ENCODE results near the gene PSMD11.

PSMD11 gene

GRCh38 chr17:32490101-32490482 is 45.8 kb downstream of the PSMD11 start:
- no peak for DNase-seq (ENCODE audit: low read depth in 2 of 2)

DNA sequence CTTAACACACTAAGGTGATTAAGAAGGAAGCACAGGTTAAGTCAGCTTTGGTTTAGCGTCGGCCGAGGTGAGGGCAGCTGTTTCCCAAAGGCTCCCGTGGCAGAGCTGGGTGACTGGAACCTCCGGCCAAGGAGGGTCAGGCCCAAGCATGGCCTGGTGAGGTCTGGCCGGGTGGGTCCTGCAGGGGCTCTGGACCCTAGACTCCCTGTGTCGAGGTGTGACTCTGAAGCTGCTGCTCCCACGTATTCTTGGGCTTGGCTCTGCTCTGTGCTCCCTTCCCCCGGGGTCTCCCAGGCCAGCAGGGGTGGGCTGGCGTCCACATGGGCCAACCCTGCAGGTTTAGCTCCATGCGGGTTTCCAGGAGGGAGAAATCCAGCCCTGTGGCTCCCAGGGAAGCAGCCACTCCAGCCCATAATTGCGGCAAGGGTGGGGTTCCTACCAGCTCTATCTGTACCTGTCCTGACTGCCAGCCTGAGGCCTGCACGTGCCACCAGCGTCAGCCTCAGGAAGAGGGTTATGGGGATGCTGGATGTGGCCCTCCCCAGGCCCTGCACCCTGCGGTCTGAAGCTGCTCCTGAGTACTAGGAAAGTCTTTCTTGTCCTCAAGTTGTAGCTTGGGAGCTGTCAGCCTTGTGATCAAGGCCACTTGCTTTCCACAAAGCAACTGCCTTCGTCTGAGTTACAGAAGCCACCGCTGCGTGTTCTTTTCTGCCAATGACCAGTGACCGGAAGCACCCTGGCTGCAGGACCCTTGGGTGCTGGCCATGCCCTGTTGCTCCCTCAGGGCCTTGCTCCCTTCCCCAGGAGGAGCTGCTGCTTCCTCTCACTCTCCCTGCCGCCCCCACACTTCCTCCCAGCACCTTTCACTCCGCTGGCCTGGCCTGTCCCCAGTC is 47.3 kb downstream of the PSMD11 start:
- DNase-seq (ENCODE audit: low read depth in 2 of 2) = no peak

DNA sequence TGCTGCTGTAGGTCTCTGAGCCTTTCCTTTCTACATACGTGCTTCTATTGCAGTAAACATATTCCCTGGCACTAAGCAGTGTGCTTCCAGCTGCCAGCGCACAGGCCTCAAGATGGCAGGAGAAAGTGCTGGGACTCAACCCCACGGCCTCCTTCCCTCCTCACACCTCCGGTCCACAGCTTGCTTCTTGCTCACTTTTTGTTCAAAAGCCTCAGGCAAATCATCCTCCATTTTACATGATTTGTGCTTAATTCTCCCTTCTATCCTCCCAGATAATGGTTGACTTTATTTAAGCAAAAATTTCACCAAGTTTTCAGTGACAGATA is 47.9 kb downstream of the PSMD11 start:
- no peak for DNase-seq (ENCODE audit: low read depth in 2 of 2)

DNA sequence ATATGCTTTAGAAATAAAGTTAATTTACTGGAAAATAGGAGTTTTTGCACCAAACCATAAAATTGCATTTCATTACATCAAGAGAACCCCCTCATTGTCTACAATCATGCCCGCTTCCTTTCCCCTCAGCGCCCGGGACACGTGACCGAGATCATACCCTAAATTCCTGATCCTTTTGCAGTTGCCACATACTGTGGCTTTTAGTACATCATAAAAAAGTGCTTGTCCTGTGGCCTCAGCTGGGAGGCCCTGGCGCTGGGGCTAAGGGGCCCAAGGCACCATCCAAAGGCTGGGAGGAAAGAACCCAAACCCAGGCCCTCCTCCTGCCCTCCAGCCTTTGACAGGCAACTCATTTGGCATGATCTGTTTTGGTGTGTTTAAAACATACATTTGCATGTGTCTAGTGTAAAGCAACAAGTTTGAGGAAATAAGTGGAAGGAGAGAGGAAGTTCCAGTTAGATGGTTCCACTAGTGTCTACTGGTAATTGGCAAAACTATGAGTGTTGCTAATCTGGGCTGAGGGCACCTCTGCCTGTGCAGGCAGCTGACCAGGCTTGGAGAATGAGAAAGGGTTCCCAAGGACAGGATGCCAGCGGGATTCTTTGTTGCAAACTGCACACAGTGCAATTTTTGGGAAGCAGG is 48.5 kb downstream of the PSMD11 start:
- DNase-seq (ENCODE audit: low read depth in 2 of 2) = no peak

DNA sequence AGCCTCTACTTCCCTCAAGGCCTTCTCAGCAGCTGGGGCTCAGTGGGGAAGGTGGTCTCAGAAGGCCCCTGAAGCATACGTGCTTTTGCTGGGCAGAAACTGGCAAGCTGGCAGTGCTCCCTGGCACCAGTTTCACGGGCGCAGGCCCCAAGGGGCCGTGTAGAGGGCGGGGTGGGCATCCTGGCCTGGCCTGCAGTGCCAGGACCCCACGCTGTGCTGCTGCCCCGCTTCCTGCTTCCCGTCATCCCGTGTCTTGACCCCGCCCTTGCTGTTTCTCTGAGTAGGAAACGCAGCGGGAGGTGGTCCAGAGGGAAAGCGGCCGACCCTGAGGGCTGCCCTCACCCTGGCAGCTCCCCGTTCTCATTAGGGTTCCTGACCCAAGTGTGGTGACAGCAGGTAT is 49.3 kb downstream of the PSMD11 start:
- DNase-seq (ENCODE audit: low read depth in 2 of 2) = no peak

GRCh38 chr17:32493976-32494513 is 49.7 kb downstream of the PSMD11 start:
- no peak for DNase-seq (ENCODE audit: low read depth in 2 of 2)

DNA sequence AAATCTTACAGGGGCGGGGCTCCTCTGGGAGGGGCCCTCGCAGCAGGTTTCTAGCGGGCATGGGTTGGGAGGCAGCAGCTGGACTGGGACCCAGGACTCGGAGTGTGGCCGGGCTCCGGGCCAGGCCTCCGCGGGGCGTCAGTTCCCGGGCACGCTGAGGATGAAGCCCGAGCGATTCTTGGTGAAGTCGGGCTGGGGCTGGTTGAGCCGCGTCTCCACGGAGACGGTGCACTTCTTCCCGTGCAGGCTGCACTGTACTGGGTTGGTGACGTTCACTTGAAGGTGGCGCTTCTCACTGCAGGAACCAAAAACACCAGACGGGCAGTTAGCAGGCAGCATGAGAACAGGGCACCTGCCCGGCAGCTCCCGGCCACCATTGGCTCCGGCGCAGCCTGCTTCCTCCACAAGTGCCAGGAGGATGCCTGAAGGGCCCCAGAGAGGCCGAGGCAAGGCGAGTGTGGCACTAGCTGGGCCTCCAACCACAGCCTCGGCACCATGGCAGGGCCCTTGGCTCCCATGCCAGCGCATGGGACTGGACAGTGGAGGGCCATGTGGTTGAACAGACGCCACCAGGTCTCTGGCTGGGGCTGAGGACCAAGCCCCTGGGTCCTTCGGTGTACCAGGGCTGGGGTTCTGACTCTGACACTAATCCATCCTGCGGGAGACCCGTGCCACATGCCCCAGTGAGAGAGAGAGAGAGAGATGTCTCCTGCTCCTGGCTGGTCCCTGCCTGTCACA is 50.5 kb downstream of the PSMD11 start:
- no peak for DNase-seq (ENCODE audit: low read depth in 2 of 2)

- no peak for DNase-seq (ENCODE audit: low read depth in 2 of 2)
These were observed 51.3 kb downstream of the PSMD11 start for GRCh38 chr17:32495359-32496231.

DNA sequence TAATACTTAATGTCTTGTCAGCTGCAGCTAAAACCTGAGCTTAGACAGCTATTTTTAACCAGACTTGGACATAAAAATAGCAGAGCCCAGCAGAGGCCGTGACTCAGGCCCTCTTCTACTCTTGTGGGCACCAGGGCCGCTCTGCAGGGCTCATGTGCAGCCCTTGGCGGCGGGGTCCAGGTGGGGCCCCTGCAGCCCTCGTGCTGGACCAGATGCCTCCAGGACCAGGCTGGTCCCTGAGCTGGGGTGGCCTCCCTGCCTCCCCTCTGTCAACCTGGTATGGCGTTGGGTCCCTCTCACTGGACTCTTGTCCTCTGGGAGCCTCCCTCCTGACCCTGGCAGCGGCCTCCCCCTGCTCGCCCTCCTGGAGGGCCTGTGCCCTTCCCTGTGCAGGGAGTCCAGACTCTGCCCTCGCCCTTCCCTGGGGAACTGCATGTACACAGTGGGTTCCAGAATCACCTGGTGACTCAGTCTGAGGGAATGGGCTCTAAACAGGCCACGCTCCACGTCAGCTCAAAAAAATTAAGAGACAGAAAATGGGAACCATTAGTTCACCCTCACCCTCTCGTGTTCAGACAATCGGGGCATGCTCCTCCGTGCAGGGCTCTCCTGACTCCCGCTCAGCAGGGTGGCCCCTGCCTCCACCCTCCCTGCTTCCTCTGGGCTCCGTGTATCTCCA is 52.2 kb downstream of the PSMD11 start:
- no peak for DNase-seq (ENCODE audit: low read depth in 2 of 2)

GRCh38 chr17:32497431-32498205 is 53.3 kb downstream of the PSMD11 start:
- no peak for DNase-seq (ENCODE audit: low read depth in 2 of 2)

DNA sequence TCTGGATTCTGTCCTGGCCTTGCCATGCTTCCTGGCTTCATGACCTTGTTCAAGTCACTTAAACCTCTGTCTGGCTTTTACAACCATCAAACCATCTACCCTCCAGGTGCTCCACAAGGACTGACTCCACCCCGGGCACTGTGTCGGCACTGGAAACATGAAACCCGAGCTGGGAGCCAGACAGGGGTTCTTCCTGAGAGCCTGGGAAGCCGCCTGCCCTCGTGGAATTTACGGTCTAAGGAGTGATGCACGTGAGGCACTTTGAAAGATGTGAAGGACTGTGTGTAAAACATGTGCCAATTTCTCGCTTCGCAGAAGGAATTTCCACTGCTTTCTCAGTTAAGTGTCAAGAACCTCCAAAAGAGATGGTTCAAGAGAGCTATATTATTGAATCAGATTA is 54.1 kb downstream of the PSMD11 start:
- DNase-seq (ENCODE audit: low read depth in 2 of 2) = no peak

GRCh38 chr17:32502013-32502412 is 57.7 kb downstream of the PSMD11 start:
- DNase-seq (ENCODE audit: low read depth in 2 of 2) = no peak

DNA sequence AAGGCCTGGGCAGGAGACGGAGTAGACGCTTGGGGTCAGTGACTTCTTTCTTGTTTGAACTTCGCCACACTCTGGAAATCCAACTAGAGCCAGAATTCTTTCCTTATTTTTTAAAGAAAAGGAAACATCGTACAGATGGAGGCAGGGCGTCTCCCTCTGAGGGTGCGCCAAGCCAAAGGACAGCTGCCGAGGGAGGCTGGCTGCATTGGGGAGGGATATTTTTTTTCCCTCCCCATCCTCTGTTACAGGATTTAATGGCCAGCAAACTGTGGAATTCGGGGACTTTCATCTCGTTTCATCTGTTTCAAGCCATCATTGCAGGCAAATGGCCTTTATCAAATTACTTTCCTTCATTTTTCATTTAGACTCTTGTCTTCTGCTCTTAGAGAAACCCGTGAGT is 58.4 kb downstream of the PSMD11 start:
- no peak for DNase-seq (ENCODE audit: low read depth in 2 of 2)

- no peak for DNase-seq (ENCODE audit: low read depth in 2 of 2)
These were observed 59.2 kb downstream of the PSMD11 start for GRCh38 chr17:32503251-32504165.

GRCh38 chr17:32504166-32504990 is 60.1 kb downstream of the PSMD11 start:
- no peak for DNase-seq (ENCODE audit: low read depth in 2 of 2)

- no peak for DNase-seq (ENCODE audit: low read depth in 2 of 2)
These were observed 64.6 kb downstream of the PSMD11 start for GRCh38 chr17:32508926-32509325.

DNA sequence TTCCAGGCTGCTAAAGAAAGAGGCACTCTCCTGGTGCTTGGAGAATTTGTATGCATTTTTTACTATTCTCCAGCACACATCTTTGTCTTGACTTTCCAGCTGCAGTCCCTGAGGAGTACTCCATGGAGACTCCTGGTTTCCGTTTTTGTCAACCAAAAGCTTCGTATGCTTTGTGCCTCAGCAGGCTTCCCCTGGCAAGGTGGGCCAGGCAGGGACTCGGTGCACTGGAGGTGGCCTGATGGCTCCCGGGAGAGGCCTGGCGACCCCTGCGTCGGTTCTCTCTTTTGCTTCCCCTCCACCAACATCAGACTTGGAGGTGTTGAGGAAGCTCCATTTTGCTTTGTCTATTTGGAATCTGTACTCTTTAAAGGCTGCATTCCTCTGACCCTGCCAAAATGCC is 66.2 kb downstream of the PSMD11 start:
- no peak for DNase-seq (ENCODE audit: low read depth in 2 of 2)

GRCh38 chr17:32512328-32512727 is 68.0 kb downstream of the PSMD11 start:
- DNase-seq (ENCODE audit: low read depth in 2 of 2) = no peak

Data from activated CD8-positive, alpha-beta memory T cell treated with anti-CD3 and anti-CD28 coated beads for 4 hours (primary cell).